ENCODE measurements around the gene ESR1.
"Not testable (repeated sequence)": the region's sequence is repeated elsewhere in the genome, so short reads cannot be mapped to it uniquely, and the experiment has no call there.

The ESR1 gene

DNA sequence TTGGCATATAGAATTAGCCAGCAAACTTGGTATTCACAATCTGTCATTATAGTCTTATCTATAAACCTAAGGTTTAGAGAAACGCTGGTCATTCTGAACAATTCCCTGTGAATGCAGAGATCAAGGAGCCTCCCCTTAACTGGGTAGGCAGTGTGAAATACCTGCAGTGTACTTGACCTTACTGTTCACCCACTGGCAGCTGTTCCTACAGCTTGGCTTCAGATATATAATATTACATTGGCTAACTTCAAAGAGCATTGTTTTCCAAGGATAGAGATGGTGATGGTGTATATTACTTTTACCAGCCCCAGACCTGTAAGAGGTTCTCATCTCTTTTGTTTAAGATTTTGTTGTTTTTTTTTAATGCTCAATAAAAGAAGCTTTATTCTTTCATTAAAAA is 168.3 kb downstream of the ESR1 start:
- no peak for DNase-seq (ENCODE audit: low read depth, low spot score)

DNA sequence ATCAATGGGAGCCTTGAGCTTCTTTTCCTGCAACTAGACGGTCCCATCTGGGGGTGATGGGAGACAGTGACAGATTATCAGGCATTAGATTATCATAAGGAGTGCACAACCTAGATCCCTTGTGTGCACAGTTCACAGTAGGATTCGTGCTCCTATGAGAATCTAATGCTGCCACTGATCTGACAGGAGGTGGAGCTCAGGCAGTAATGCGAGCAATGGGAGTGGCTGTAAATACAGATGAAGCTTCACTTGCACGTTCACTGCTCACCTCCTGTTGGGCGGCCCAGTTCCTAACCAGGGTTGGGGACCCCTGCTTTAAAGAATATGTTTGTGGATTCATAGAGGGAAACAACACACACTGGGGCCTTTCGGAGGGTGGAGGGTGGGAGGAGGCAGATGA is 180.7 kb downstream of the ESR1 start:
- not testable (repeated sequence) for DNase-seq (ENCODE audit: low read depth, low spot score)

DNA sequence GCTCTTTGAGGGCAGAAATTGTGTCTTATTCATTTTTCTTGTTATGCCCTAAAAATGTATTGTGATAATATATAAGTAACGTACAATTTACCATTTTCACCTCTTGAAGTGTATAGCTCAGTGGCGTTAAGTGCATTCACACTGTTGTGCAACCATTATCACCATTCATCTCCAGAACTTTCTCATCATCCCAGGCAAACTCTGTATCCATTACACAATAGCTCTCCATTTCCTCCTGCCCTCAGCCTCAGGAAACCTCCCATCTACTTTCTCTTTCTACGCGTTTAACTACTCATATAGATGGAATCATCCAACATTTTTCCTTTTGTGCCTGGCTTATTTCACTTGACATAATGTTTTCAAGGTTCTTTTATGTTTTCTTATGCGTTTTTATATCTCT is 184.6 kb downstream of the ESR1 start:
- DNase-seq (ENCODE audit: low read depth, low spot score) = no peak

GRCh38 chr6:151993364-151993763 is 185.9 kb downstream of the ESR1 start:
- no peak for DNase-seq (ENCODE audit: low read depth, low spot score)

DNA sequence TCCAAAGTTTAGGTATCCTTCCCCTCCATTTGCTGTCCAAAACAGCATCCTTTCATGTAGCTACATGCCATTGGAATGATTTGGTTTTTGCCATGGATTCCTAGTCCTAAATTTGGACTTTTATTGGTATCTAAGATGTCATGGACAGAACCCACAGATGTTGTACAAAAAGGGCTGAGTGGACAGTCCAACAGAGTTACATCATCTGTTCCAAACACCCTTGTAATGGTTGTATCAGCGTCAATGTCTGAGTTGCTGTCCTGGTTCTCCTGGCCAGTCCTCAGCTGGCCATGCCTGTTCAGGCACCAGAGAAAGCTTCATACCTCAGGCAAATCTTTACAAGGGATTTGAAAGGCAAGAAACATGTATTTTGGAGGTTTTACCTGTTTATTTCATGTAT is 191.3 kb downstream of the ESR1 start:
- DNase-seq (ENCODE audit: low read depth, low spot score) = no peak

DNA sequence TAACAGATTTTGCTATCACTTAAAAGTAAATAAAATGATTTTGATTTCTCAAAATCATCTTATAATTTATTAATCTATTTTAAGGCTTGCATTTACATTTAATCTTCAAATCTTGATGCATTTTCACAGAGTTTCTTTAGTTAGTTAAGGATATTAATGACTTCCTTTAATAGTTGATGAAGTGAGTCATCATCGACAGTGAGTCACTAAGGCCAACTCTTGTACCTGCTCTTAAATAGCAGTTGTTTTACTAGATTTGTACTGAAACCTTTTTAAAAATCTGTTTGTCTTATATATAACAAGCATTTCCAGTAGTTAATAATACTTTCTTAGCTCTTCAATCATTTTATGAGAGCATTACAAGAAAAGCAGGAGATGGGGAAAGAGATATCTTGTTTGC is 191.7 kb downstream of the ESR1 start:
- no peak for DNase-seq (ENCODE audit: low read depth, low spot score)

DNA sequence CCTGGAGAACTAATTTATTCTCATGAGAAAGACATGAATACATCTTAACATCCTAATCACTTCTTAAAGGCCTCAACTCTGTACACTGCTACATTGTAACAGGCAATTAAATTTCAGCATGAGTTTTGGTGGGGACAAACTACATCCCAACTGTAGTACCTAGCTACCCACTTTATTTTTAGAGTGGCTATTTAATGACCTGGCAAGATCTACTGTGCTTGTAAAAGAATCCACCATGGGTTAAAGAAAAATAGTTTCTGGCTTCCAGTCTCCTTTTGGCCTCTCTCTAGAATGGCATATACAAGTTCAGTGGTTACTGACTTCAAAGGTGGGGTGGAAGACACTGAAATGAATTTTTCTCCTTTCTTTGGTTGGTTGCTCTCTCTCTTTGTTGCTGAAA is 193.9 kb downstream of the ESR1 start:
- DNase-seq (ENCODE audit: low read depth, low spot score) = no peak

DNA sequence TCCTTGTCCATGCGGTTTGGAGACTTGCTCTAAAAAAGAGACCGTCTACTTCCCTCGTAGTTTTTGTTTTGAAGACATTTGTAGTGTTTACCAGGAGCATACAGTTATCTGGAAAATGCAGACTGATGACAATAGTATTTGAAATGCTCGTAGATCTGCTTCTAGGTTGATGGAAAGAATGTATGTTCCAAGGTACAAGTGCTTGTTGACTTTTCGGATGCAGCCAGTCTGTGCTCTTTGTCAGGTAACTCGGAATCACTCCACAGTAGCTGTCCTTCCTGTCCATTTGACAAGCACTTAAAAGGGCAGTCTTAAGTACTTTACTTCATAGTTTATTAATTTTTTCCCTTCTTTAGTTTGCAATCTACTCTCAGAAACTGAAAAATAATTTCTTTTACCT is 194.8 kb downstream of the ESR1 start:
- DNase-seq (ENCODE audit: low read depth, low spot score) = no peak

DNA sequence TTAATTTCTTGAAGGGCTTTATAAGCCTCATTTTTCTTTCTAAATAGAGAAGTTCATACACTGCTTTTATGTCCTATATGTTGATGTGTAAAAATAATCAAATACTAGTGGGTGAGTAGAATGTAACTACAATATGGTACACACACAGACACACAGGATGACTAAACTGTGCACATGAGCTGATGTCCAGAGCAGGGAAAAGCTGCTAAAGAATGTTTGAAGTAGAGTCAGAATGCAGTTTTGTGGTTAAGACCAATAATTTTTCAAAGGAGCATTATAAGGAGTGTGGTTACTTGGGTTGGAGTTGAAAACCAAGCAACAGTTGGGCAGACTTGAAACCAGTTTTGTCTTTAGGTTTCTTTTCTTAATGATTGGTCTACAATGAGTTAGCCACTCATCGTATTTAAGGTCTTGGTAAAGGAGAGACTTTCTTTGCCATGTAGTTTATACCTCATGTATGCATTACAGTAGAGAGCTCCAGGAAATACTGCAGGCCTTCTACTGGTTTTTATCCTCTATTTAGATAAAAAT is 196.6 kb downstream of the ESR1 start:
- DNase-seq (ENCODE audit: low read depth, low spot score) = no peak

DNA sequence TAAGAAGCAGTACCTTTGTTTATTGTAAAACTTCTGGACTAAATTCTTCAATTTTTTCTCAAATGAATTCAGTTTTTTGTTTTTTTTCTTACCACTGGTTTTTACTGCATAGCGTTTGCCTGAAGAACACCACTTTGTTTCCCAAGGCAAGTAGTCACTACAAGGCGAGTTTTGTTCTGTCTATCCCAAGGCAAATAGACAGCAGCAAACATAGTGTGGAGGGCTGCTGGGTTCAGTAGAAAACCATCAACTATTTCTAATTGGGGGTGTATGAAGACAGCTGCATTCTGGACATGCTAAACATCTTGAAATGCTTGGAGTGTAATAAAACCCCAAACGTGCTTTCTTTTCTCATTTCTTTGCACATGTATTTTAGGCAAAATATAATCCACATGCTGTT is 197.4 kb downstream of the ESR1 start:
- no peak for DNase-seq (ENCODE audit: low read depth, low spot score)

GRCh38 chr6:152008779-152009178 is 201.3 kb downstream of the ESR1 start:
- no peak for DNase-seq (ENCODE audit: low read depth, low spot score)

DNA sequence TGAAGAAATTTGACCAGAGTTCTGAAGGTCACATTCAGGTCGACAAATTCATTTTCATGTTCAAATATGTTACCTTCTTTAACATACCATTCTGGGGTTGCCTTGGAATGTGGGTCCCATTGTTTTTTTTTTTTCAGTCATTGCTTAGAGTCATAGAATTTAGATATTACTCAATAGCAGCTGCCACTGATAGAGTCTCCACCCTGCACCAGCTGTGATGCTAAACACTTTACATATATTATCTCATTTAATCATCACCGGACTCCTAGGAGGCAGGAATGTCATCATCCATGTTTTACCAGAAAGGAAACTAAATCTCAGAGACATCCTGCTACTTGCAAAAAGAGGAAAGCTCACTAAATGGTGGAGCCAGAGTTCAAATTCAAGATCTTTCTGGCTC is 204.7 kb downstream of the ESR1 start:
- DNase-seq (ENCODE audit: low read depth, low spot score) = no peak

- DNase-seq (ENCODE audit: low read depth, low spot score) = no peak
Measured at GRCh38 chr6:152018876-152019275, 211.4 kb downstream of the ESR1 start.

- no peak for DNase-seq (ENCODE audit: low read depth, low spot score)
Measured at GRCh38 chr6:152022303-152022702, 214.8 kb downstream of the ESR1 start.

GRCh38 chr6:152023613-152024012 is 216.1 kb downstream of the ESR1 start:
- no peak for DNase-seq (ENCODE audit: low read depth, low spot score)

DNA sequence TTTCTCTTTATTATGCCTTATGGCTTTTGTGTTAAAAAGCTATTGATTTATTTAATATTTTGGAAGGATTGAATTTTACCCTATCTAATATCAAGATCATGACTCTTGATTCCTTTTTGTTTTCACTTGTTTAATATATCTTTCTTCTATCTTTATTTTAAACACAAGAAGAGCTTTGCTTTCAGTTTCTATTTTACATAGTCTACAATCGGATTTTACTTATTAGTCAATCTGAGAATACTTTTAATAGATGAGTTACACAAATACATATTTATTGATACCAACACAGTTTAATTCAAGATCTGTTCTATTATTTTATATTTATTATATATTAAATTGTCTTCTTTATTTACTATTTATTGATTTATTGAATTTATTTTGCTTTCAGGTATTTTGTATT is 218.8 kb downstream of the ESR1 start:
- DNase-seq (ENCODE audit: low read depth, low spot score) = no peak

GRCh38 chr6:152026744-152027143 is 219.3 kb downstream of the ESR1 start:
- not testable (repeated sequence) for DNase-seq (ENCODE audit: low read depth, low spot score)

- not testable (repeated sequence) for DNase-seq (ENCODE audit: low read depth, low spot score)
Measured at GRCh38 chr6:152033765-152034164, 226.3 kb downstream of the ESR1 start.

GRCh38 chr6:152034631-152035030 is 227.1 kb downstream of the ESR1 start:
- no peak for DNase-seq (ENCODE audit: low read depth, low spot score)

DNA sequence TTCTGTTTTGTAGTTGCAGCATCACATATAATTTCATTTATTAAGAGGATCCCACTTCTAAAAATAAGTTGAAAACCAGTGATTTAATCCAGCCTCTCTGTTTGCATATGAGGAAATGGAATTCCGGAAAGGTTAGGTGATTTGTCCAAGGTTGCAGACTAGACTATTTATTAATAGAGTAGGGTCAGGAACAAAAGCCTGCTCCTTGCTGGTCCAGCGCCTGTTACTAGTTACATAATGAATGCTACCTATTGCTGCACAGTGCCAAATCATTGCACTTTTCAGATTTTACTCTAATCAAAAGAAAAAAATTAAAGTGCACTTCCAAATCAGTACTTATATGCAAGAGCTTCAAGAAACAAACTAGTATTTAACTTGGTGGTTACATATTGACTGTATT is 238.6 kb downstream of the ESR1 start:
- no peak for DNase-seq (ENCODE audit: low read depth, low spot score)

- no peak for DNase-seq (ENCODE audit: low read depth, low spot score)
Measured at GRCh38 chr6:152048921-152049320, 241.4 kb downstream of the ESR1 start.

DNA sequence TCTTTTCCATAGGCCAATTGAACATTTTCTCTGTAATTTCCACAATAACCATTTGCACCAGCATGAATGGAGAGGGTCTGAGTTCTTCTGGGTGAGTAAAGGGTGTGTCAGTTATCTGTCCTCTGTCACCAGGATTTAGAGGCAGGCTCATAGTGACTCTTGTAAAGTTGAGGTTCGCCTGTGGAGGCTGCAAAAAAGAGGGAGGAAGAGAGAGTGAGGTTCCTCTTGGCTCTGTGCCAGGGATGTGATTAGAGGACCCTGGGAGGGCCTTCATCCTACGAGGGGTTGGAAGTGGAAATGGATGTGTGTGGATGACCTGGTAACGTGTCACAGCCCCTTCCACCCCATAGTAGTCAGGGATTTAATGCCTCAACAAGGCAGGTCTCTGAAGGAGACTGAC is 242.0 kb downstream of the ESR1 start:
- DNase-seq (ENCODE audit: low read depth, low spot score) = no peak

GRCh38 chr6:152050451-152051195 is 243.1 kb downstream of the ESR1 start:
- DNase-seq (ENCODE audit: low read depth, low spot score) = no peak

GRCh38 chr6:152052061-152052460 is 244.6 kb downstream of the ESR1 start:
- DNase-seq (ENCODE audit: low read depth, low spot score) = no peak
